Measurements from ENCODE around the gene PON2. TPM values are rescaled to one million over a fixed set of nuclear protein-coding genes. Genes with fewer than 3 reads are reported as not detected.

The PON2 gene
- 30.8 and 39.4 TPM in 2 replicates for total RNA-seq (2014; rRNA removed; shearing (Covaris generic))
- polyA plus RNA-seq (2016; fragmentation: Nextera tagmentation; extraction: Ambion mirVana): 29.3 and 42.4 TPM in 2 replicates
- long read RNA-seq, transcript PON2-218 (9 exons, 1,653 nt): major isoform, 10 of 22 reads
- long read RNA-seq, partial matches to known transcripts: 1 of 22 reads
- long read RNA-seq, other reads (novel, unspliced or antisense): 5 of 22 reads

DNA sequence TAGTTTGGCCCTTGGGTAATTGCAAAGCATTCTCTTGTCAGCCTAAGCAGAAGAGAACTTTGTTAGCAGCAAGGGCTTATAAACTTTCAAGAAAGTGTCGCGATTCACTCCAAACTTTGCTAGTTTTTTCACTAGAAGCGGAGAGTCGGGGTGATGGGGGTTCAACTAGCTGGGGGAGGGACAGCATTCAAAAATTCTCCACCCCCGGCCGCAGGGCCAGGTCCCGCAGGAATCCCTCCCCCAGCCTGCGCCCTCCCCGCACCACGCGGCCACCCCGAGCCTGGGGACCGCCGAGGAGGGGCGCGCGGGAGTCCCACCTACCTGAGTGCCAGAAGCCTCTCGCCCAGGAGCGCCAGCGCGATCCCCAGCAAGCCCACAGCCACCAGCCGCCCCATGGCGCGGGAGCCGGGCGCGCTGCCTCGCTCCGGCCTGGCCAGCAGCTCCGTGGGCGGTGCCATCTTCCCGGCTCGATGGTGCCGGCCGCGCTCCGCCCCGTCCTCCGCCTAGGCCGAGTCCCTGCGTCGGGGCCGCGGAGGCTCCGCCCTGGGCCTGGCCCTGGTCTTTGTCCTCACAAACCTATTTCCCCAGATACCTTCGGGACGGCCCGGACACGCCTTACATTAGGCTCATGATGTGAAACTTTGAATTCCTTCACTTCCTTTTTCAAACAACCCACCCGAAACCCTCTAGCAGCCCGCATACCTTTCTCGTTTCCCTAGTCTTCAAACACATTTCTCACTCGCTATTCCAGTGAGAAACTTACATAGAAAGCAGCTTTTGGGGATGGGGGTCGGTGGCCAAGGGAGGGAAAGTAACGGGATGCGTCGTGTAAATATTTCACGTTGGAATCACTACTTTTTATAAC, at the start of gene PON2:
PON2 (minus strand) TSS at position 472 of the 865 bp plus-strand sequence; CDS start at position 395, 77 bp downstream.
- H3F3A ChIP-seq (replicated peaks; ENCODE audit: low read depth): no peaks in the 10 kb centered on the region
- H3K36me3 Mint-ChIP-seq (ENCODE audit: low read depth): peaks cover 7% of the 10 kb centered on the region; the same call in 1 of the 3 replicates
- H3K4me1 Mint-ChIP-seq: peaks cover 5% of the 10 kb centered on the region
- H3K9me3 Mint-ChIP-seq: no peaks in the 10 kb centered on the region
- TF ChIP-seq, protein P1, sequence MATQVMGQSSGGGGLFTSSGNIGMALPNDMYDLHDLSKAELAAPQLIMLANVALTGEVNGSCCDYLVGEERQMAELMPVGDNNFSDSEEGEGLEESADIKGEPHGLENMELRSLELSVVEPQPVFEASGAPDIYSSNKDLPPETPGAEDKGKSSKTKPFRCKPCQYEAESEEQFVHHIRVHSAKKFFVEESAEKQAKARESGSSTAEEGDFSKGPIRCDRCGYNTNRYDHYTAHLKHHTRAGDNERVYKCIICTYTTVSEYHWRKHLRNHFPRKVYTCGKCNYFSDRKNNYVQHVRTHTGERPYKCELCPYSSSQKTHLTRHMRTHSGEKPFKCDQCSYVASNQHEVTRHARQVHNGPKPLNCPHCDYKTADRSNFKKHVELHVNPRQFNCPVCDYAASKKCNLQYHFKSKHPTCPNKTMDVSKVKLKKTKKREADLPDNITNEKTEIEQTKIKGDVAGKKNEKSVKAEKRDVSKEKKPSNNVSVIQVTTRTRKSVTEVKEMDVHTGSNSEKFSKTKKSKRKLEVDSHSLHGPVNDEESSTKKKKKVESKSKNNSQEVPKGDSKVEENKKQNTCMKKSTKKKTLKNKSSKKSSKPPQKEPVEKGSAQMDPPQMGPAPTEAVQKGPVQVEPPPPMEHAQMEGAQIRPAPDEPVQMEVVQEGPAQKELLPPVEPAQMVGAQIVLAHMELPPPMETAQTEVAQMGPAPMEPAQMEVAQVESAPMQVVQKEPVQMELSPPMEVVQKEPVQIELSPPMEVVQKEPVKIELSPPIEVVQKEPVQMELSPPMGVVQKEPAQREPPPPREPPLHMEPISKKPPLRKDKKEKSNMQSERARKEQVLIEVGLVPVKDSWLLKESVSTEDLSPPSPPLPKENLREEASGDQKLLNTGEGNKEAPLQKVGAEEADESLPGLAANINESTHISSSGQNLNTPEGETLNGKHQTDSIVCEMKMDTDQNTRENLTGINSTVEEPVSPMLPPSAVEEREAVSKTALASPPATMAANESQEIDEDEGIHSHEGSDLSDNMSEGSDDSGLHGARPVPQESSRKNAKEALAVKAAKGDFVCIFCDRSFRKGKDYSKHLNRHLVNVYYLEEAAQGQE (IDR thresholded peaks at IDR 0.05; ENCODE audit: unreplicated experiment): no peak
- TF ChIP-seq POLR2AphosphoS5 (IDR thresholded peaks at IDR 0.05; ENCODE audit: low read depth): peak; percentile 79
- peak within 1 kb of the TSS; percentile 57; the same call in 1 of the 2 replicates for H3K27ac ChIP-seq (ENCODE audit: low read depth)
- H3K27me3 Mint-ChIP-seq (ENCODE audit: insufficient read depth, low read depth, poor library complexity): peaks cover 12% of the 10 kb centered on the region
- peaks cover 4% of the 10 kb centered on the region; the same call in 1 of the 2 replicates for H3K9me2 ChIP-seq (ENCODE audit: insufficient read depth)
- no peaks in the 10 kb centered on the region for H3K36me3 ChIP-seq (ENCODE audit: insufficient read depth)
- no peaks in the 10 kb centered on the region for H3K27me3 ChIP-seq (ENCODE audit: insufficient read depth)
- H4K20me1 ChIP-seq (replicated peaks; ENCODE audit: insufficient read depth): no peaks in the 10 kb centered on the region
- ATAC-seq (peak; percentile 99), DNase-seq (ENCODE audit: low spot score) (peak; percentile 90)
- peaks cover 17% of the 10 kb centered on the region for H3K79me2 ChIP-seq (replicated peaks; ENCODE audit: insufficient read depth)
- peak within 1 kb of the TSS; percentile 95 for H3K27ac Mint-ChIP-seq
- H3K4me3 ChIP-seq: peak within 1 kb of the TSS; percentile 58
- H3K4me1 ChIP-seq (ENCODE audit: insufficient read depth): no peaks in the 10 kb centered on the region
- peak within 1 kb of the TSS; percentile 87 for H3K4me3 Mint-ChIP-seq
- peak within 1 kb of the TSS; percentile 77 for H3K4me2 ChIP-seq
- peak within 1 kb of the TSS; percentile 85 for H2AFZ ChIP-seq

DNA sequence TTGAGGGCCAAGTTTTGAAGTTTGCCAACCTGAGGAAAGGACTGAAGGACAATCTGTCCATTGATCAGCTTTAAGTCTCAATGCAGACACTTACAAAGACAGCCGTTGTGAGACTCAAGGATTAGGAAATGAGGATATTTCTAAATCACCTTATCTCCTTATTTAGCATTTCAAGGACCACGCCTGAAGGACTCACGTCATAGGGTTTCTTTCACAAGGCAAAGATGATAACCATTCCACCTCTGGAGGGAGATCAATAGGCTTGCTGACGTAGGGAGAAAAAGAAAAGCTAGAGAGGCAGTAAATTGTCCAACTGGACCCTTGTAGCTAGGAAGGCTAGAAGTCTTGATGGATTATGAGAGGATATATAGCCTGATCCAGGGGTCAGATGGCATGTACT, 47.6 kb upstream of the PON2 start:
- H3K27ac ChIP-seq (ENCODE audit: low read depth): no peak overlapping the region
- ATAC-seq (no peak), DNase-seq (ENCODE audit: low spot score) (no peak)
- peaks cover 10% of the 10 kb centered on the region for H3K4me1 Mint-ChIP-seq
- no peak overlapping the region for H2AFZ ChIP-seq
- H3K4me3 ChIP-seq: no peak overlapping the region
- H3K4me1 ChIP-seq (ENCODE audit: insufficient read depth): peaks cover 10% of the 10 kb centered on the region
- no peaks in the 10 kb centered on the region for H3K27me3 Mint-ChIP-seq (ENCODE audit: insufficient read depth, low read depth, poor library complexity)
- H3K4me3 Mint-ChIP-seq: no peak overlapping the region
- H3K4me2 ChIP-seq: no peak overlapping the region
- no peaks in the 10 kb centered on the region for H3F3A ChIP-seq (replicated peaks; ENCODE audit: low read depth)
- H3K27ac Mint-ChIP-seq: no peak overlapping the region
- no peaks in the 10 kb centered on the region for H3K9me2 ChIP-seq (ENCODE audit: insufficient read depth)
- no peaks in the 10 kb centered on the region for H4K20me1 ChIP-seq (replicated peaks; ENCODE audit: insufficient read depth)
- H3K36me3 Mint-ChIP-seq (ENCODE audit: low read depth): no peaks in the 10 kb centered on the region
- no peaks in the 10 kb centered on the region for H3K27me3 ChIP-seq (ENCODE audit: insufficient read depth)
- no peaks in the 10 kb centered on the region for H3K79me2 ChIP-seq (replicated peaks; ENCODE audit: insufficient read depth)
- H3K9me3 Mint-ChIP-seq: no peaks in the 10 kb centered on the region
- no peaks in the 10 kb centered on the region for H3K36me3 ChIP-seq (ENCODE audit: insufficient read depth)
- TF ChIP-seq EZH2 (IDR thresholded peaks at IDR 0.05; ENCODE audit: low read depth, unreplicated experiment) (no peak), ZNF331 (CRISPR knock-in tag; IDR thresholded peaks at IDR 0.05; ENCODE audit: low read depth) (no peak), ZNF114 (CRISPR knock-in tag; IDR thresholded peaks at IDR 0.05) (no peak), NANOG (IDR thresholded peaks at IDR 0.05; ENCODE audit: borderline replicate concordance) (no peak), POLR2AphosphoS5 (IDR thresholded peaks at IDR 0.05; ENCODE audit: low read depth) (no peak), JUNB (IDR thresholded peaks at IDR 0.05; ENCODE audit: unreplicated experiment) (no peak)
- TF ChIP-seq, protein P2, sequence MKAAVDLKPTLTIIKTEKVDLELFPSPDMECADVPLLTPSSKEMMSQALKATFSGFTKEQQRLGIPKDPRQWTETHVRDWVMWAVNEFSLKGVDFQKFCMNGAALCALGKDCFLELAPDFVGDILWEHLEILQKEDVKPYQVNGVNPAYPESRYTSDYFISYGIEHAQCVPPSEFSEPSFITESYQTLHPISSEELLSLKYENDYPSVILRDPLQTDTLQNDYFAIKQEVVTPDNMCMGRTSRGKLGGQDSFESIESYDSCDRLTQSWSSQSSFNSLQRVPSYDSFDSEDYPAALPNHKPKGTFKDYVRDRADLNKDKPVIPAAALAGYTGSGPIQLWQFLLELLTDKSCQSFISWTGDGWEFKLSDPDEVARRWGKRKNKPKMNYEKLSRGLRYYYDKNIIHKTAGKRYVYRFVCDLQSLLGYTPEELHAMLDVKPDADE (IDR thresholded peaks at IDR 0.05): no peak
- TF ChIP-seq, protein P3, sequence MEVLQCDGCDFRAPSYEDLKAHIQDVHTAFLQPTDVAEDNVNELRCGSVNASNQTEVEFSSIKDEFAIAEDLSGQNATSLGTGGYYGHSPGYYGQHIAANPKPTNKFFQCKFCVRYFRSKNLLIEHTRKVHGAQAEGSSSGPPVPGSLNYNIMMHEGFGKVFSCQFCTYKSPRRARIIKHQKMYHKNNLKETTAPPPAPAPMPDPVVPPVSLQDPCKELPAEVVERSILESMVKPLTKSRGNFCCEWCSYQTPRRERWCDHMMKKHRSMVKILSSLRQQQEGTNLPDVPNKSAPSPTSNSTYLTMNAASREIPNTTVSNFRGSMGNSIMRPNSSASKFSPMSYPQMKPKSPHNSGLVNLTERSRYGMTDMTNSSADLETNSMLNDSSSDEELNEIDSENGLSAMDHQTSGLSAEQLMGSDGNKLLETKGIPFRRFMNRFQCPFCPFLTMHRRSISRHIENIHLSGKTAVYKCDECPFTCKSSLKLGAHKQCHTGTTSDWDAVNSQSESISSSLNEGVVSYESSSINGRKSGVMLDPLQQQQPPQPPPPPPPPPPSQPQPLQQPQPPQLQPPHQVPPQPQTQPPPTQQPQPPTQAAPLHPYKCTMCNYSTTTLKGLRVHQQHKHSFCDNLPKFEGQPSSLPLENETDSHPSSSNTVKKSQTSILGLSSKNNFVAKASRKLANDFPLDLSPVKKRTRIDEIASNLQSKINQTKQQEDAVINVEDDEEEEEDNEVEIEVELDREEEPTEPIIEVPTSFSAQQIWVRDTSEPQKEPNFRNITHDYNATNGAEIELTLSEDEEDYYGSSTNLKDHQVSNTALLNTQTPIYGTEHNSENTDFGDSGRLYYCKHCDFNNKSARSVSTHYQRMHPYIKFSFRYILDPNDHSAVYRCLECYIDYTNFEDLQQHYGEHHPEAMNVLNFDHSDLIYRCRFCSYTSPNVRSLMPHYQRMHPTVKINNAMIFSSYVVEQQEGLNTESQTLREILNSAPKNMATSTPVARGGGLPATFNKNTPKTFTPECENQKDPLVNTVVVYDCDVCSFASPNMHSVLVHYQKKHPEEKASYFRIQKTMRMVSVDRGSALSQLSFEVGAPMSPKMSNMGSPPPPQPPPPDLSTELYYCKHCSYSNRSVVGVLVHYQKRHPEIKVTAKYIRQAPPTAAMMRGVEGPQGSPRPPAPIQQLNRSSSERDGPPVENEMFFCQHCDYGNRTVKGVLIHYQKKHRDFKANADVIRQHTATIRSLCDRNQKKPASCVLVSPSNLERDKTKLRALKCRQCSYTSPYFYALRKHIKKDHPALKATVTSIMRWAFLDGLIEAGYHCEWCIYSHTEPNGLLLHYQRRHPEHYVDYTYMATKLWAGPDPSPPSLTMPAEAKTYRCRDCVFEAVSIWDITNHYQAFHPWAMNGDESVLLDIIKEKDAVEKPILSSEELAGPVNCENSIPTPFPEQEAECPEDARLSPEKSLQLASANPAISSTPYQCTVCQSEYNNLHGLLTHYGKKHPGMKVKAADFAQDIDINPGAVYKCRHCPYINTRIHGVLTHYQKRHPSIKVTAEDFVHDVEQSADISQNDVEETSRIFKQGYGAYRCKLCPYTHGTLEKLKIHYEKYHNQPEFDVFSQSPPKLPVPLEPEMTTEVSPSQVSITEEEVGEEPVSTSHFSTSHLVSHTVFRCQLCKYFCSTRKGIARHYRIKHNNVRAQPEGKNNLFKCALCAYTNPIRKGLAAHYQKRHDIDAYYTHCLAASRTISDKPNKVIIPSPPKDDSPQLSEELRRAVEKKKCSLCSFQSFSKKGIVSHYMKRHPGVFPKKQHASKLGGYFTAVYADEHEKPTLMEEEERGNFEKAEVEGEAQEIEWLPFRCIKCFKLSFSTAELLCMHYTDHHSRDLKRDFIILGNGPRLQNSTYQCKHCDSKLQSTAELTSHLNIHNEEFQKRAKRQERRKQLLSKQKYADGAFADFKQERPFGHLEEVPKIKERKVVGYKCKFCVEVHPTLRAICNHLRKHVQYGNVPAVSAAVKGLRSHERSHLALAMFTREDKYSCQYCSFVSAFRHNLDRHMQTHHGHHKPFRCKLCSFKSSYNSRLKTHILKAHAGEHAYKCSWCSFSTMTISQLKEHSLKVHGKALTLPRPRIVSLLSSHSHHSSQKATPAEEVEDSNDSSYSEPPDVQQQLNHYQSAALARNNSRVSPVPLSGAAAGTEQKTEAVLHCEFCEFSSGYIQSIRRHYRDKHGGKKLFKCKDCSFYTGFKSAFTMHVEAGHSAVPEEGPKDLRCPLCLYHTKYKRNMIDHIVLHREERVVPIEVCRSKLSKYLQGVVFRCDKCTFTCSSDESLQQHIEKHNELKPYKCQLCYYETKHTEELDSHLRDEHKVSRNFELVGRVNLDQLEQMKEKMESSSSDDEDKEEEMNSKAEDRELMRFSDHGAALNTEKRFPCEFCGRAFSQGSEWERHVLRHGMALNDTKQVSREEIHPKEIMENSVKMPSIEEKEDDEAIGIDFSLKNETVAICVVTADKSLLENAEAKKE (CRISPR knock-in tag; IDR thresholded peaks at IDR 0.05): no peak
